CMK (cell line): Measurements from ENCODE around the gene WFDC1.

Experiments used
- DNase-seq: peaks from one replicate; pipeline ENCODE4 v3.0.0-alpha.2; 2010; ENCODE audit warnings: low read depth

WFDC1 gene

DNA sequence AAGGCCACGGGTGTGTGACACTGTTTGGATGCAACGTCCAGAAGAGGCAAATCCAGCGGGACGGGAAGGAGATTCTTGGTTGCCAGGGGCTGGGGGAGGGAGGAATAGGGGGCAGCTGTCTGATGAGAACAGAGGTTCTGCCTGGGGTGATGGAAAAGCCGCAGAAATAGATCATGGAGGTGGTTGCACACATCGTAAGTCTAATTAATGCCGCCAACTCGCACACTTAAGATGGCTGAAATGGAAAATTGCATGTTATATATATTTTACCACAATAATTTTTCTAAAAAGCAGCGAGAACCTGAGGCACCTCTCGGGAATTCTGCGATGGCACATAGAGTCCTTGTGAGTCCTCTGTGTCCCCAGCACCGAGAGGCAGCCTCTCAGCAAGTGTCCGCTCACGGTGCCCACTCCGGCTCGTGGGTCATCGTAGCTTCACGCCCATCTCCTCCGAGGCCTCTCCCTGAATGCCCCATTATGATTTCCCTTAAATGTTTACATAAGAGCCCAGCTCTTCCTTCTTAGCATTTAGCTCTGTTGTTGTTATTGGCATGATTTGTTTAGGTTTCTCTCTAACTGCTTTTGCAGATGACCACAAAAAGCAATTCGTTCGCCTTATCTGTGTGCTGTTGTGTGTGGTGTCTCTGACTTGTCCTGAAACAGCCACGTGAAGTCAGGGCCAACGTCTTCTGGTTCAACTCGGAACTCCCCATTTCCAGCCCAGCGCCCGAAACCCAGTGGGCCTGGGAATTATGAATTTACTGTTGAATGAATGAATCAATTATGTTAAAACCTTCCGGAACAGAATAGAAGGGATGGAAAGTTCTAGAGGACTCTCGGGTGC, 7.7 kb downstream of the WFDC1 start:
- no peak for DNase-seq

DNA sequence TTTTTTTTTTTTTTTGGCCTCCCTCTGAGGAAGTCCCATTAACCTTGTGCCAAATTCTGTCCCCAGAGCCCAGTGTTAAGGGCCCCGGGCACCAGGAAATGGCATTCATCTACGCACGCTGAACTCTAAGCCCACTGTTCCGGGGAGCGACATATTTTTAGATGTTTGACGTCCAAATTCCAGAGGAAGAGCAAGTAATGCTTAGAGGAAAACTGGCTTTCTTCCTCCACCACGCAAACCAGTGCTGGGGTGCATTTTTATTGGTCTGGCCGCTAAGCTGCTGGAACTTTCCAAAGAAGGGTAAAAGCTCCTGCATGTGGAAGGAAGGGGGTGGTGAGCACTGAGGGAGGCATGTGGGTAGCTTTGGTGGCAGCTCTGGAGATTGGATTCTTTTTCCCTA, 8.3 kb downstream of the WFDC1 start:
- no peak for DNase-seq

DNA sequence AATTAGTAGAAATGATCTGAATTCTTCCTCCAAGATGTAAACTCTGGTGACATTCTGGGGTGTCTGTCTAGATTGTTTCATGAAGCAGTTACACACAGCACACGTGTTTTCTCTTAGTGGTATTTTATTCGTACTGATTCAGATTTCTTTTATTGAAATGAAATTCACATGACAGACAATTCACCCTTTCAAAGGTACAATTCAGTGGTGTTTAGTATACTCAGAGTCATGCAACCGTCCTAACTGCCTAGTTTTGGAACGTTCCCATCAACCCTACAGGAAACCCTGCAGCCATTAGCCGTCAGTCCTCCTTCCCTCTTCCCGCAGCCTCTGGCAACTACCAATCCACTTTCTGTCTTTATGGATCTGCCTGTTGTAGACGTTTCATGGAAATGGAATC, 8.8 kb downstream of the WFDC1 start:
- DNase-seq = no peak

- DNase-seq = no peak
These were observed 11.9 kb downstream of the WFDC1 start for GRCh38 chr16:84306564-84306963.

DNA sequence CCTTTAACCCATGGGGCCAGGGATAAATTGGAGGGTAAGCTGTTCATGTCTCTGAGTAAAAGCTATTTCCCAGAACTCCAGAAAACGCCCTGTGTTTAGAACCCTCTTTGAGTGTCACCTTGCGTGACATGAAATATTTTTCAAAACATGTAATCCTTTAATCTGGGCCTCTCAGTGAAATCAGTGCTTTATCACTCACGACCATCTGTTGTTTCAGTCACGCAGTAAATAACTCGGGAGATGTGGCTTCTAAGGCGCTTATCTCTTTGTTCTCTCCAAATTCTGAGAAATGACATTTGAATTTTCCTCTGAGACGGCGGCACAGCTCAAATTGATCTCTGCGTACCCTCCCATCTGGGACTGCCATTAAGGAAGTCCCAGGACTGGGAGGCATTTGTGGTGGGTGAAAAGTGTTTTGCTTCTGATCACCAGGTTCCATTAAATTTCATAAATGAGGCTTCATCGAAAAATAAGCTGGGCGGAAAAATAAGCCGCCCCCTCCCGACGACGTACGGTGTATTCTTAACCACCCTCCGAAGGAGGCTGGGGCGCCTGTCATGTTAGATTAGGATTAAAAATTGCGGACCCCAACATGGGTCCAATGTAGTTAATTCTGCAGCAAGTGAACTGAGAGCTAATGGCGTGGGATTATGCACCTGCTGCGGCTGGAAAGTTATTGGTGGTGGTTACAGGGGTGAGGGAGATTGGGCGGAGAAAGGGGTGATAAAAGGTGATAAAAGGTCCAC, 12.7 kb downstream of the WFDC1 start:
- DNase-seq = peak; percentile 82

- peak; percentile 57 for DNase-seq
These were observed 13.4 kb downstream of the WFDC1 start for GRCh38 chr16:84308120-84308519.

DNA sequence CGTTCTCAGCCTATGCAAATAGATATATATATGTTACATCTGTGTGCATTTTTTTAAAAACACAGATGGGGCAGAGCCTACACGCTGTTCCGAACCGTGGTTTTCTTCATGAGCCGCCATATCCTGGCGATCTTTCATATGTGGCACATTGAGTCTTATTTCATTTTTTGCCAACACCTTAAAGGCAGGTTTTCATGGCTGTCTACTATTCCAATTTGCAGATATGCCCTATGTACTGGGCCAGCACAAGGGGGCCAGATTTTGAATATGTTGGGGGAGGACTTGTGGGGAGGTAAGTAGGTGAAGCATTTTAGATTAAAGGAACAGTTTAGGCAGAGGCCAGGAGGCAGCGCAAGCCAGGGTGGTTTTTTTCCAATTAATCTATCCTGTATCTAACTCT, 16.0 kb downstream of the WFDC1 start:
- no peak for DNase-seq

- no peak for DNase-seq
These were observed 18.2 kb downstream of the WFDC1 start for GRCh38 chr16:84312783-84313382.

- DNase-seq = no peak
These were observed 19.2 kb downstream of the WFDC1 start for GRCh38 chr16:84313921-84314320.

DNA sequence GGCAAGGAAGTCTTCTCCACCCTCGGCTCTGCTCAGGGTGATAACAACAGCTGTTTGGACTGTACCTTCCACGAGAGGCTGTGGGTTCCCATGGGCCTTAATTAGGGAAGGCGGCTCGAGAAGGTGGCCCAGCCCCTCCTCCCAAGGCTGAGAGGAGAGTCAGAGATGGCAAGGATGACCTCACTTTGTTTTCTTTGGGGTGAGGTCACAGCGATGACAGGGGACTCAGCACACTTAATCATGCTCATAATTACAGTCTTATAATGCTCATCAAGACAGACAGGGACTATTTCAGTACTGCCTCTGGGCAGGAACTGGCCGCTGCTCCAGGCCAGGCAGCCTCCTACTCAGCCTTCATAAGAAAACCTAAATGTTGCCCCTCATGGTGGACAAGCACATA, 19.7 kb downstream of the WFDC1 start:
- DNase-seq = no peak

DNA sequence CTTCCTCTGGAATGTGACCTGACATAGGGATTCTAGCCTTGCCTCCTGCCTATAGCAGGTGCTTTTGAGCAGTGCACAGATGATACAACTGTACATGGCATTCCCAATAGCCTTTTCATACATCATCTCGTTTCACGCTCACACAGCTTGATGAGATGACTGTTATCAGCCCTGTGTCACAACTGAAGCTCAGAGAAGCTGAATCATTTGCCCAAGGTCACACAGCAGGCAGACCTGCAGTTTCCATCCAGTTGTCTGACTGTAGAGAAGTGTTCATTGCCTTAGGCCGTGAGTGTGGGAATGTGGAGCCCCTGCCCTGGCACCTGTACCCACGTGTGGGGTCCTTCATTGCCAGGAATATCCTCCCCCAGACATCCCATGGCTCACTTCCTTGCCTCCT, 20.1 kb downstream of the WFDC1 start:
- DNase-seq = no peak

GRCh38 chr16:84315422-84315821, 20.7 kb downstream of the WFDC1 start:
- DNase-seq = no peak

DNA sequence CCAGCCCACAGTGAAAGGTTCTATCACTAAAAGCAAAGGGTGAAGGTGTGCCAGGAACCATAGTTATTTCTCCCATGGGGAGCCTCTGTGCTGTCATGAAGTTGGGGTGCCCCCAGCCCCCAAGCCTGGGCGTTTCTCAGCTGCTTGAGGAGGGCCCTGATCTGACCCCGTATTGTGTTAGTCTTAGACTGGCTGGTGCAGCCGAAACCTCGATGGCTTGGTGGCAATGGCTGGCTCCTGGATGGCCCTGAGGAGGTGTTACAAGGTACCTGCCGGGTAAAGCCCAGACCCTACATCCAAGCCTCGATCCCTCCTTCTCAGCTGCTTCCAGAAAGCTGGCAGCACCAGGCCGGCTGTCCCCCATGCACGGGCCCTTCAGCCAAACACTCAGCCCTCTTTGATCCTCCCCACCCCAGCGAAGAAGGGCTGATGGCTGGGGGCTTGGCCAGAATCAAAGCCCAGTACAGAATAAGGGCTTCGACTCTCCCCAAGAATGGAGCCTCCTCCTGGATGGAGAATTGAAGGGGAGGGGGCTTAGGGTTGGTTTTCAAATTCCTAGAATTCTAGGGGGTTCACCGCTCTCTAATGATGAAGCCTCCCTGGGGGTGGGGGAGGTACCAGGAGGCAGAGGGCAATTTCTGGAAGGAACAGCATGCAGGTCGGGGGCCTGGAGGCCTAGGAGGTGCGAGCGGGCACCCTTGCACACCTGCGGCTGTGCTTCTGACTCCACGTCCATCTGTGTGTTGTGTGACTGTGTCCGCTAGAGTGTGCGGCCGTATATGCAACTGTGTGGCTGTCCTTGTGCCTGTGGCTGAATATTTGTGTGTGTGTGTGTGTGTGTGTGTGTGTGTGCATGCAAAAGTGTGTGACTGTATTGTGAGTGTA, 23.7 kb downstream of the WFDC1 start:
- no peak for DNase-seq

DNA sequence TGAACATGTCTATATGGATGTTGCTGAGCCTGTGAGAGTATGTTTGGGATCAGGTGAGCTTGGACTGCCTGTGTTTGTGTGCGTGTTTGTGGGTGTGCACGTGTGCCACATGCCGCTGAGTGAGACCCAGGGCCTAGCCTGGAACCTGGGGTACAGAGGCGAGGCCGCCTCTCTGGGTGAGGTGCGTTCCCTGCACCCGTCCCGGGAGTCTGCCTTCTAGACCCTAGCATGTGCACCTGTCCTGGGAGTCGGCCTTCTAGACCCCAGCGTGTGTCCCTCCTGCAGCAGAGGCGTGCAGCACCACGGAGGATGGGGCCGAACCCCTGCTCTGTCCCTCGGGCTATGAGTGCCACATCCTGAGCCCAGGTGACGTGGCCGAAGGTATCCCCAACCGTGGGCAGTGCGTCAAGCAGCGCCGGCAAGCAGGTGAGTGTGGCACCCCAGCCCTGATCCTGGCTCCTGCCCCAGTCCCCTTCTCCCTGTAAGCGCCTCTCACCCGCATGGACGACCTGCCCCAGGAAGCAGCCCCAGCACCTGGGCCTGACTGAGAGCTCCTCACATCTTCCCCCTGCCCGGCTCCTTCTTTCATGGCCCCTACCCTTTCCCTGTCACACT, 24.6 kb downstream of the WFDC1 start:
- DNase-seq = no peak

DNA sequence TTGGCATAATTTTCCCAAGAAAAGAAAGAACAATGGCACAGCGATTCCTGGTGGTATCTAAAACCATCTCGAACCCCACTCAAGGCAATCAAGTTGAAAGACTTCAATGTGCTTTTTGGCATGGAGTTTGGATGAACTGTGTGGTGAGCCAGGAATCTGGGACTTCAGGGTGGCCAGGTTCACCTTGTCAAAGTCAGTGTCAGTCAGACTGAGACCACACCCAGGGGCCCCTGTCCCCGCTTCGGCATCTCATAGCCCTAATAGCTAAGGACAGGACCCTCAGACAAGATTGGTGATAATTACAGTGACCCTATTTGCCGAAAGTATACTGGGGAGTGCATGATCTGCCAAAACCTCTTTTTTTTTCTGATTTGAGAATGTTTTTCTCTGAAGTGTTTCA, 25.8 kb downstream of the WFDC1 start:
- no peak for DNase-seq

DNA sequence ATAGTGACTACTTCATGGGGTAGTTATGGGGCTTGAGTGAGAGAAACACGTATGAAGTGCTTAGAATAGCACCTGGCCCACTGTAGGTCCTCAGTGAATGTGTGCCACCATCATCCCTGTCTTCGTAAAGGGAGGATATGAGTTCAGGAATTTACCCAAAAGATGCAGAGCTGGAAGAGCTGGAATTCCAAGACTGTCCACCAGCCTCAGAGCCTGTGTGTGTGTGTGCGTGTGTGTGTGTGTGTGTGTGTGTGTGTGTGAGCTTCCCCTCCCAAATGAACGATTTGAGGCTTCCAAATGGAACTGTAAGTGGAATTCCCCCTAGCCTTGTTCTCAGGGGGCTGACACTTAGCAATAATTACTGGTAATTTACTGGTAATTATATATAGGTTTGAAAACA, 27.3 kb downstream of the WFDC1 start:
- no peak for DNase-seq

GRCh38 chr16:84322749-84323148, 28.1 kb downstream of the WFDC1 start:
- no peak for DNase-seq

- no peak for DNase-seq
These were observed 28.9 kb downstream of the WFDC1 start for GRCh38 chr16:84323606-84324005.

DNA sequence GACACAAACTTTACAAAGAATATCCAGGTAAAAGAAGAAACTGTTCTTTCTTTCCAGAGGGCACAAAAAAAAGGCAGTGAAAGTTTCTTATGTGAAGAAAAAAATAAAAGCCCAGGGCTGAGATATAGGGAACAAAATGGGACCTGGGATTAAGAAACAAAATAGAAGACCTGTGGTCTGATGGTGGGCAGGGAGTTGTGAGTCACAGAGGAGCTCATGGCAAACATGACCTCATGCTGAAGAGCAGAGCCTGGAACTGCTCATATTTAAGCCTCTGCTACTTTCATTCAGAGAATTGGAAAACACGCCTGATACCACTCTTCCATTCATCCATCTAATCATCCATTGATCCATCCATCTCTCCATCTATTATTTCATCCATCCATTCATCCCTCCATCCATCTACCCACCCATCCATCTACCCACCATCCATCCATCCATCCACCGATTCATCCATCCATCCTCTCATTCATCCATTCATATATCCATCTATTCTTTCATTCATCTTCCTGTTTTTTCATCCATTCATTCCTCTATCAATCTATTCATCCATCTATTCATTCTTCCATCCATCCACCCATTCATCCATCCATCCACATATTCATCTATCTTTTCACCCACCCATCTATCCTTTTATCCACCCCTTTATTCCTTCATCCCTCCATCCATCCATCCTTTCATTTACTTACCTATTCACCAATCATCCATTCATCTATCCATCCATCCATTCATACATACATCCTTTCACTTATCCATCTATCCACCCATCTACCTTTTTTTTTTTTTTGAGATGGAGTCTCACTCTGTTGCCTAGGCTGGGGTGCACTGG, 30.0 kb downstream of the WFDC1 start:
- no peak for DNase-seq

- DNase-seq = no peak
These were observed 31.9 kb downstream of the WFDC1 start for GRCh38 chr16:84326545-84326944.
